Large intestine (tissue), 12 donors: ENCODE measurements around the gene OTC. TPM values are rescaled to one million over a fixed set of nuclear protein-coding genes. Genes with fewer than 3 reads are reported as not detected.

Experiments
- DNase-seq, 2 donors: peaks; one replicate each; pipeline versions ENCODE4 v3.0.0 to v3.0.0-alpha.2; 2013
- H3K27ac ChIP-seq: one replicate; pipeline ENCODE4 v1.5.1; 2013; ENCODE audit warnings: low read length
- H3K27me3 ChIP-seq: 2 replicates; pipeline ENCODE4 v1.6.1; 2013; ENCODE audit warnings: low read length; ENCODE audit not compliant: control insufficient read depth, insufficient read depth
- H3K36me3 ChIP-seq: 2 replicates; pipeline ENCODE4 v1.6.1; 2013; ENCODE audit warnings: low read length; ENCODE audit not compliant: control insufficient read depth, insufficient read depth
- H3K4me1 ChIP-seq: one replicate; pipeline ENCODE4 v1.6.1; 2013; ENCODE audit warnings: low read length; ENCODE audit not compliant: control insufficient read depth, insufficient read depth
- H3K4me3 ChIP-seq: one replicate; pipeline ENCODE4 v1.5.1; 2013; ENCODE audit warnings: low read length
- H3K9me3 ChIP-seq: one replicate; pipeline ENCODE4 v1.6.1; 2013; ENCODE audit warnings: mild to moderate bottlenecking, low read depth, low read length, moderate library complexity; ENCODE audit not compliant: control insufficient read depth
- WGBS: methylation state at CpG from one replicate; pipeline ENCODE4 v1.1.5; 2013; ENCODE audit warnings: low lambda C conversion rate; ENCODE audit not compliant: insufficient coverage; 5-methylcytosine and 5-hydroxymethylcytosine counted together
- long read RNA-seq, 11 donors: transcript quantifications; one replicate each; lab custom pipeline, GENCODE V29; 2026
- polyA plus RNA-seq: library from polyadenylated mRNA; unstranded; fragments of 120-200 nt; gene quantifications from one replicate; pipeline ENCODE4 v1.2.1, GENCODE V29; 2013

Gene OTC
- 74.5 TPM for polyA plus RNA-seq
- long read RNA-seq, donor 1, transcript OTC-201 (10 exons, 1,585 nt): major isoform, 15 of 21 reads
- long read RNA-seq, donor 1, partial matches to known transcripts: 6 of 21 reads
- long read RNA-seq, donor 1, other reads (novel, unspliced or antisense): 0 of 21 reads
- long read RNA-seq, donor 2, transcript OTC-201 (10 exons, 1,585 nt): major isoform, 21 of 35 reads
- long read RNA-seq, donor 2, partial matches to known transcripts: 14 of 35 reads
- long read RNA-seq, donor 2, other reads (novel, unspliced or antisense): 0 of 35 reads
- long read RNA-seq, donor 3, transcript OTC-201 (10 exons, 1,585 nt): major isoform, 47 of 74 reads
- long read RNA-seq, donor 3, partial matches to known transcripts: 27 of 74 reads
- long read RNA-seq, donor 3, other reads (novel, unspliced or antisense): 0 of 74 reads
- long read RNA-seq, donor 4, partial matches to known transcripts: 0 of 2 reads
- long read RNA-seq, donor 4, other reads (novel, unspliced or antisense): 0 of 2 reads
- long read RNA-seq, donor 5: 0 reads
- long read RNA-seq, donor 6, transcript OTC-201 (10 exons, 1,585 nt): major isoform, 44 of 62 reads
- long read RNA-seq, donor 6, partial matches to known transcripts: 18 of 62 reads
- long read RNA-seq, donor 6, other reads (novel, unspliced or antisense): 0 of 62 reads
- long read RNA-seq, donor 7: 0 reads
- long read RNA-seq, donor 8, transcript OTC-201 (10 exons, 1,585 nt): major isoform, 59 of 101 reads
- long read RNA-seq, donor 8, partial matches to known transcripts: 42 of 101 reads
- long read RNA-seq, donor 8, other reads (novel, unspliced or antisense): 0 of 101 reads
- long read RNA-seq, donor 9, transcript OTC-201 (10 exons, 1,585 nt): major isoform, 47 of 67 reads
- long read RNA-seq, donor 9, partial matches to known transcripts: 20 of 67 reads
- long read RNA-seq, donor 9, other reads (novel, unspliced or antisense): 0 of 67 reads
- long read RNA-seq, donor 10, transcript OTC-201 (10 exons, 1,585 nt): major isoform, 52 of 68 reads
- long read RNA-seq, donor 10, partial matches to known transcripts: 16 of 68 reads
- long read RNA-seq, donor 10, other reads (novel, unspliced or antisense): 0 of 68 reads
- long read RNA-seq, donor 11, transcript OTC-201 (10 exons, 1,585 nt): major isoform, 22 of 29 reads
- long read RNA-seq, donor 11, partial matches to known transcripts: 7 of 29 reads
- long read RNA-seq, donor 11, other reads (novel, unspliced or antisense): 0 of 29 reads

DNA sequence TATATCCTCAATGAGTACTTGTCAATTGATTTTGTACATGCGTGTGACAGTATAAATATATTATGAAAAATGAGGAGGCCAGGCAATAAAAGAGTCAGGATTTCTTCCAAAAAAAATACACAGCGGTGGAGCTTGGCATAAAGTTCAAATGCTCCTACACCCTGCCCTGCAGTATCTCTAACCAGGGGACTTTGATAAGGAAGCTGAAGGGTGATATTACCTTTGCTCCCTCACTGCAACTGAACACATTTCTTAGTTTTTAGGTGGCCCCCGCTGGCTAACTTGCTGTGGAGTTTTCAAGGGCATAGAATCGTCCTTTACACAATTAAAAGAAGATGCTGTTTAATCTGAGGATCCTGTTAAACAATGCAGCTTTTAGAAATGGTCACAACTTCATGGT, at the start of gene OTC:
Gene OTC (plus strand): TSS at position 243 of the 400 bp plus-strand sequence. CDS start 93 bp downstream, at position 336.
- Histone ChIP-seq H3K27ac (peak within 1 kb of the TSS; percentile 40), H3K36me3 (no peaks in the 10 kb centered on the region), H3K9me3 (no peaks in the 10 kb centered on the region), H3K4me3 (peak within 1 kb of the TSS; percentile 38), H3K27me3 (no peaks in the 10 kb centered on the region), H3K4me1 (peaks cover 11% of the 10 kb centered on the region)
- peak in 1 of 2 donors; percentile 68 for DNase-seq
- WGBS: no CpG with 5 or more reads among the region's 4 CpGs

DNA sequence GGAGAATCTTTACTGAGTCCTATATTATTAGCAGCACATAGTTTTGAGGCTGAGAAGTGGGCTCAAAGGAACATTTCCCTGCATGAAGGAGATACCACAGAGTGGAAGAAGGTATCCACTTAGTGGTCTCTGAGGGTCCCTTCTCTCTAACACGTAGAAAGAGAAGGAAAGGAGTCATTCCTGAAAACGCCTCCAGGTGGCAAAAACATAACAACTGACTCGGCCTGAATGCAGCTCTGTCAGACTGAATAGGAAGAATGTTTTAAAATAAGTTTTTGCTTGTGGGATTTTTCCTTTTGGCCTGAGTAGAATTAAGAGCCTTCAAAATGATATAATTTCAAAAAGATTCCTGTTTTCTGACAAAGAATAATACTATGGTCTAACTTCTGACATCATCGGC, 48.4 kb upstream of the OTC start:
- DNase-seq: no peak
- 83% methylated on average over 1 of the region's 4 CpGs for whole genome bisulfite sequencing

DNA sequence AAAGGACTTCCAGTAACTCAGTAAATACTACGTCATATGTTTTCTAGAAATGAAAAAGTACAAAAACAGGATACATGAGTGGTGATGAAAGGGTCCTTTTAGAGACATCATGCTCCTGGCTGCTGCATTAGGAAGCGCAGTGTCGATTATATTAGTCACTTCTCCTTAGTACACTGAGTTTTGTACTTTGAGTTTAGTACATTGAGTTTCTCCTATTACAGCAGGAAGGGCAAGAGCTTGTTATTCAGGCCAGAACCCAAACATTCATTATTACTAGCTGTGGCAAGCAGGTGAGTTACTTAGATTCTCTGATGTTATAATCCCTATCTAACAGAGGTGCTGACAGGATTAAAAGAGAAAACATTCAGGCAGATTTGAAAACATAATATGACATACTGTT, 46.4 kb upstream of the OTC start:
- no peak overlapping the region for H3K27ac ChIP-seq
- no peak overlapping the region for H3K4me3 ChIP-seq
- H3K4me1 ChIP-seq: no peaks in the 10 kb centered on the region
- no peaks in the 10 kb centered on the region for H3K27me3 ChIP-seq
- no CpG with 5 or more reads among the region's 3 CpGs for WGBS
- peaks cover 2% of the 10 kb centered on the region for H3K36me3 ChIP-seq
- no peaks in the 10 kb centered on the region for H3K9me3 ChIP-seq
- DNase-seq: peak; percentile 7 to 14

More for the DNA sequence above, 48.4 kb upstream of the OTC start:
- H3K9me3 ChIP-seq: no peaks in the 10 kb centered on the region
- no peaks in the 10 kb centered on the region for H3K4me1 ChIP-seq
- no peak overlapping the region for H3K27ac ChIP-seq
- H3K27me3 ChIP-seq: no peaks in the 10 kb centered on the region
- no peak overlapping the region for H3K4me3 ChIP-seq
- H3K36me3 ChIP-seq: peaks cover 5% of the 10 kb centered on the region

DNA sequence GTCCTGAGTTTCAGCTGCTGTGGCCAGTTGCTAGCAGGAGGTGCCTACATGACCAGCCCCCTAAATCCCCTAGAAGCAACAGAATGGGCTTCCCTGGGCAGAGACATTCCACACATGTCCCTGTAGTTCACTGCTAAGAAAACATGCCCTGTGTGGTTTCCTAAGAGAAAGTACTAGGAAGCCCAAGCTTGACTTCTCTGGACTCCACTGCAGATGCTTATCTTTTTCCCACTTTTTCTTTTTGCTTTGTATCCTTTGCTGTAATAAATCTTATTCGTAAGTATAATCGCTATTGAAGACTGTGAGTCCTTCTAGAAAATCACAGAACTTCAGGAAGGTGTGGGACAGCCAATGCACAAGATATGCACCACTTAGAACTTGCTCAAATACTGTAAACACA, 40.7 kb upstream of the OTC start:
- H3K9me3 ChIP-seq: no peaks in the 10 kb centered on the region
- no peak overlapping the region for H3K4me3 ChIP-seq
- peaks cover 4% of the 10 kb centered on the region for H3K36me3 ChIP-seq
- no peaks in the 10 kb centered on the region for H3K27me3 ChIP-seq
- no peaks in the 10 kb centered on the region for H3K4me1 ChIP-seq
- no peak overlapping the region for H3K27ac ChIP-seq
- no peak for DNase-seq
- no CpG with 5 or more reads among the region's 2 CpGs for WGBS

DNA sequence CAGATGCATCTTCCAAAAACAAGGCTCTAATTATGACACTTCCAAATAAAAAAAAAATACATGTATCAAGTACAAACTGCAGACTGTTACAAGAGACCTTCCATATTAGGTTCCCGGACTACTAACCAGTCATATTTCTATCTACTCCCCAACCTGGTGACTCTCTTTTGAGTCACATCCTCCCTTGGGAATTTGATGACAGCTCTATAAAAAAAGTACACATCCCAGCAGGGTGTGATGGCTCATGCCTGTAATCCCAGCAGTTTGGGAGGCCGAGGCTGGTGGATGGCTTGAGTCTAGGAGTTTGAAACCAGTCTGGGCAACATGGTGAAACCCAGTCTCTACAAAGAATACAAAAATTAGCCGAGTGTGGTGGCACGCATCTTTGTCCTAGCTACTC, 40.0 kb upstream of the OTC start:
- Histone ChIP-seq H3K4me1 (no peaks in the 10 kb centered on the region), H3K9me3 (no peaks in the 10 kb centered on the region), H3K27ac (no peak overlapping the region), H3K4me3 (no peak overlapping the region), H3K27me3 (no peaks in the 10 kb centered on the region), H3K36me3 (peaks cover 4% of the 10 kb centered on the region)
- no CpG with 5 or more reads among the region's 4 CpGs for WGBS
- no peak for DNase-seq

DNA sequence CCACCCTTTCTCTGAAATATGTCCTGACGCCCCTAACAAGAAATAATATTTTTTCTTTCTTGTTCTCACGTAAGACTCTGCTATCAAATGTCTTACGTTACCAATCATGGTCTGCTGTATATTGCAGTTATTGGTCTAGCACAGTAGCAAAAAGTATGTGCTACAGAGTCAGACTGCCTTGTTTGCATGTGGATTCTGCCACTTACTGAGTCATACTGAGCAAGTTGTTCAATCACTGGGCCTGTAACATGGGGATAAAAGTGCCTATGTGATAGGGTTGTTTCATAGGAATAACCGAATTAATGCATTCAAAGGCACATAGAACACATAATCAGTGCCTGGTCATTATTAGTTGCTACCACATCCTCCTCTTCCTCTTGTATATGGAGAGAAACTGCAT, 39.2 kb upstream of the OTC start:
- WGBS: no CpG with 5 or more reads among the region's 4 CpGs

DNA sequence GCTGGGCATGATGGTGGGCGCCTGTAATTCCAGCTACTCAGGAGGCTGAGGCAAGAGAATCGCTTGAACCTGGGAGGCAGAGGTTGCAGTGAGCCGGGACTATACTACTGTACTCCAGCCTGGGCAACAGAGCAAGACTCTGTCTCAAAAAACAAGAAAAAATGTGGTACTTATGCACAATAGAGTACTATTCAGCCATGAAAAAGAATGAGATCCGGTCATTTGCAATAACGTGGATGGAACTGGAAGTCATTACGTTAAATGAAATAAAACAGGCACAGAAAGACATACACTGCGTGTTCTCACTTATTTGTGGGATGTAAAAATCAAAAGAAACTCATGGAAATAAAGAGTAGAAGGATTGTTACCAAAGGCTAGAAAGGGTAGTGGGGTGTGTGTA, 37.2 kb upstream of the OTC start:
- DNase-seq: no peak
- H3K36me3 ChIP-seq: peaks cover 4% of the 10 kb centered on the region
- H3K4me1 ChIP-seq: no peaks in the 10 kb centered on the region
- WGBS: no CpG with 5 or more reads among the region's 7 CpGs
- H3K27ac ChIP-seq: no peak overlapping the region
- H3K27me3 ChIP-seq: no peaks in the 10 kb centered on the region
- no peak overlapping the region for H3K4me3 ChIP-seq
- no peaks in the 10 kb centered on the region for H3K9me3 ChIP-seq

More for the DNA sequence above, 39.2 kb upstream of the OTC start:
- Histone ChIP-seq H3K27ac (no peak overlapping the region), H3K36me3 (peaks cover 4% of the 10 kb centered on the region), H3K9me3 (no peaks in the 10 kb centered on the region), H3K4me1 (no peaks in the 10 kb centered on the region), H3K4me3 (no peak overlapping the region), H3K27me3 (no peaks in the 10 kb centered on the region)
- no peak for DNase-seq

DNA sequence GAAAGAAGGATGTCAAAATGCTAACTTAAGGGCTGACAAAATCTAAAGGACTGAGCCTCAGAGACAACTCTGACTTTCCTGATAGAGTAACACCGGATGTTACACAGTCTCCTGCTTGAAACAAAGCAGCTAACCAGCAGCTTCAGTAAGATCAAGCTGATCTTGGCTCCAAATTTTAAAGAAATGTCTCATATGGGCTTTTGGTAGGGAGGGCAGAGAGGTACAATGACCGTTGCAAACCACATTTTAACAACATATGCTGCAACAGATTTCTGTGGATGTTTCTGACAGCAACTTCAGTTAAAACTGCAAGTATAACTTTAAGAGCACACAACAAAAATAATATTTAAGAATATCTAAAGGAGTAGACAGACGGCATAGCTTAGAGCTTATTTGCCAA, 34.2 kb upstream of the OTC start:
- no peaks in the 10 kb centered on the region for H3K9me3 ChIP-seq
- no peak overlapping the region for H3K27ac ChIP-seq
- H3K4me1 ChIP-seq: peaks cover 2% of the 10 kb centered on the region
- H3K4me3 ChIP-seq: no peak overlapping the region
- WGBS: 88% methylated on average over 1 of the region's 3 CpGs
- DNase-seq: no peak
- H3K27me3 ChIP-seq: no peaks in the 10 kb centered on the region
- H3K36me3 ChIP-seq: peaks cover 6% of the 10 kb centered on the region

DNA sequence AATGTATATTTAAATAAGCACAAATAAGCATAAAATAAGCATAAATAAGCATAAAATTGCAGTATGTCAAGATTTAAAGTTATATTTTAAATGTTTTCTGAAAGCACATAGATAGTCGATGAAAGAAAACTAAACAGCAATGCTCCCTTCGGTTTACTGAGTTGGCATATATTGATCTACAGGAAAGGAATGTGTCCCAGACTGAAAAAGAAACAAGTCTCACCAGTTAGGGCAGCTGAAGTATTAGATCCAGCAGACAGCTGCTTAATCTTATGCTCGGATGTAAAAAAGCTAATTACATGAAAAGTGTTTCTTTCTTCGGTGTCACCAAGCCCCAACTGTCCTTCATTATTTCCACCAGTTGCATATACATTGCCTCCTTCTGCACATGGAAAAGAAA, 33.8 kb upstream of the OTC start:
- WGBS: no CpG with 5 or more reads among the region's 4 CpGs
- Histone ChIP-seq H3K9me3 (no peaks in the 10 kb centered on the region), H3K27ac (no peak overlapping the region), H3K4me3 (no peak overlapping the region), H3K36me3 (peaks cover 6% of the 10 kb centered on the region), H3K4me1 (peaks cover 2% of the 10 kb centered on the region), H3K27me3 (no peaks in the 10 kb centered on the region)
- no peak for DNase-seq

DNA sequence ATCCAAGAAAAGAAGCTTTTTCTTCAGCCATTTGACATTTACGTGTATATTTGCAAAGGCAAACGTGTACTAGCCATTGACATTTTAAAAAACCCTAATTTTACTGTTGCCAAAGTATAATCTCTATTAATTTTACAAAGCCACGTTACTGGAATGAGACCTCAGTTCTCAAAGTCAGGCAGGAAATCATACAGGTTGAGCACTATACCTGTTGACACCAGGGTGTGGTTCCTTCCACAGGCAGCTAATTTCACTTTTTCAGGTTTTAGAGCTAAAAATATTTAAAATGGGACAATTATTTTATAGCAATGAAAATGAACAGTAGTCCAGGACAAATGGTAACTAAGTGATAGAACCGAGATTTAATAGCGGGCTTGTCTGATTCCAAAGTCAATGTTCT, 31.6 kb upstream of the OTC start:
- WGBS: no CpG with 5 or more reads among the region's 5 CpGs
- Histone ChIP-seq H3K27me3 (no peaks in the 10 kb centered on the region), H3K4me3 (no peak overlapping the region), H3K27ac (no peak overlapping the region), H3K36me3 (peaks cover 6% of the 10 kb centered on the region), H3K4me1 (peaks cover 2% of the 10 kb centered on the region), H3K9me3 (no peaks in the 10 kb centered on the region)
- DNase-seq: no peak
